Neural progenitor cell (in vitro differentiated cells): ENCODE measurements around the gene QRICH1. TPM values are rescaled to one million over a fixed set of nuclear protein-coding genes. Genes with fewer than 3 reads are reported as not detected.

Source experiments
- DNase-seq: peaks from one replicate; pipeline ENCODE4 v3.0.0-alpha.2; 2016; ENCODE audit warnings: low spot score
- H2AFZ ChIP-seq: fragments of 200-600 bp; sonication (generic); replicated peaks from 2 replicates; pipeline ENCODE4 v1.6.1; 2016; ENCODE audit warnings: antibody characterized with exemption
- H3F3A ChIP-seq: fragments of 200-600 bp; sonication (generic); 2 replicates; pipeline ENCODE4 v1.6.1; 2016; ENCODE audit warnings: antibody characterized with exemption, low read depth
- H3K27ac ChIP-seq: fragments of 200-600 bp; sonication (generic); 2 replicates; pipeline ENCODE4 v1.5.1; 2016; ENCODE audit warnings: mild to moderate bottlenecking
- H3K27me3 ChIP-seq: fragments of 200-600 bp; sonication (generic); 2 replicates; pipeline ENCODE4 v1.6.1; 2016; ENCODE audit warnings: mild to moderate bottlenecking, moderate library complexity
- H3K36me3 ChIP-seq: fragments of 200-600 bp; sonication (generic); 2 replicates; pipeline ENCODE4 v1.5.1; 2016
- H3K4me1 ChIP-seq: fragments of 200-600 bp; sonication (generic); 2 replicates; pipeline ENCODE4 v1.6.1; 2016; ENCODE audit warnings: mixed run types
- H3K4me2 ChIP-seq: fragments of 200-600 bp; sonication (generic); 2 replicates; pipeline ENCODE4 v1.6.1; 2016
- H3K4me3 ChIP-seq: fragments of 200-600 bp; sonication (generic); 2 replicates; pipeline ENCODE4 v1.5.1; 2016
- H3K79me2 ChIP-seq: fragments of 200-600 bp; sonication (generic); 2 replicates; pipeline ENCODE4 v1.6.1; 2016; ENCODE audit warnings: low read depth
- H3K9ac ChIP-seq: fragments of 200-600 bp; sonication (generic); 2 replicates; pipeline ENCODE4 v1.6.1; 2016
- H3K9me3 ChIP-seq: fragments of 200-600 bp; sonication (generic); 2 replicates; pipeline ENCODE4 v1.5.1; 2016; ENCODE audit warnings: low read depth
- H4K20me1 ChIP-seq: fragments of 200-600 bp; sonication (generic); 2 replicates; pipeline ENCODE4 v1.6.1; 2016; ENCODE audit warnings: low read depth
- H3K27ac Mint-ChIP-seq: 3 replicates; pipeline ENCODE4 v1.8.0; 2021; ENCODE audit warnings: mixed read lengths
- H3K27me3 Mint-ChIP-seq: 2 replicates; pipeline ENCODE4 v1.8.0; 2022; ENCODE audit warnings: low read depth, mild to moderate bottlenecking, inconsistent platforms, moderate library complexity, mixed read lengths; ENCODE audit not compliant: insufficient read depth
- H3K36me3 Mint-ChIP-seq: 3 replicates; pipeline ENCODE4 v1.8.0; 2021; ENCODE audit warnings: mixed read lengths
- H3K4me1 Mint-ChIP-seq: 3 replicates; pipeline ENCODE4 v1.8.0; 2021; ENCODE audit warnings: mixed read lengths
- H3K4me3 Mint-ChIP-seq: 3 replicates; pipeline ENCODE4 v1.8.0; 2021; ENCODE audit warnings: mild to moderate bottlenecking, moderate library complexity, mixed read lengths
- H3K9me3 Mint-ChIP-seq: 3 replicates; pipeline ENCODE4 v1.8.0; 2020; ENCODE audit warnings: mixed read lengths
- EZH2 ChIP-seq: fragments of 200-600 bp; sonication (generic); IDR thresholded peaks from 2 replicates; pipeline ENCODE4 v1.6.1; 2017; ENCODE audit warnings: antibody characterized with exemption, mild to moderate bottlenecking, moderate library complexity
- EZH2phosphoT487 ChIP-seq: fragments of 200-600 bp; sonication (generic); IDR thresholded peaks from 2 replicates; pipeline ENCODE4 v1.6.1; 2017; ENCODE audit warnings: antibody characterized with exemption
- total RNA-seq: library from RNA; depleted of rRNA; stranded (reverse); fragments of >200 nt; gene quantifications from 2 replicates; pipeline ENCODE4 v1.2.3, GENCODE V29; 2015; ENCODE audit warnings: low replicate concordance
- TF ChIP-seq, protein P1 (sequence below): fragments of 200-600 bp; sonication (generic); IDR thresholded peaks from 2 replicates; pipeline ENCODE4 v1.5.1; 2017; ENCODE audit warnings: antibody characterized with exemption, mild to moderate bottlenecking

The QRICH1 gene
- total RNA-seq, 1 donor from 2014 or later: 167 TPM

DNA sequence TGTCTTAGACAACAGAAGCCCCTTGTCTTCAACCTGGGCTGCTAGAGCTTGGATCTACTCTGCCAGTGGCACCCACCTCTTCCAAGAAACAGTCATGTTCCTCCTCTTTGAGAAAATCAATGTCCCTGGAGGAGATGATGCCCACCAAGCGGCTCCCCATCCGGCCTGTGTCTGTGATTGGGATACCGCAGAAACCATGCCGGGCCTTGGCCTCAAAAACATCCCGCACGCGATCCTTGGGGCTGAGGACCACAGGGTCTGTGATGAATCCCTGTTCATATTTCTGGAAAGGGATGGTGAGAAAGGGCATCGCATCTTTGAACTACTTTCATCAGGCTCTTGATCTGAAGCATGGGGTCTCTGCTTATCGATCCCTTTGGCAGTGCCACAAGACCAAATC lies 66.2 kb downstream of the QRICH1 start:
- TF ChIP-seq EZH2 (no peak), EZH2phosphoT487 (no peak)
- TF ChIP-seq, protein P1, sequence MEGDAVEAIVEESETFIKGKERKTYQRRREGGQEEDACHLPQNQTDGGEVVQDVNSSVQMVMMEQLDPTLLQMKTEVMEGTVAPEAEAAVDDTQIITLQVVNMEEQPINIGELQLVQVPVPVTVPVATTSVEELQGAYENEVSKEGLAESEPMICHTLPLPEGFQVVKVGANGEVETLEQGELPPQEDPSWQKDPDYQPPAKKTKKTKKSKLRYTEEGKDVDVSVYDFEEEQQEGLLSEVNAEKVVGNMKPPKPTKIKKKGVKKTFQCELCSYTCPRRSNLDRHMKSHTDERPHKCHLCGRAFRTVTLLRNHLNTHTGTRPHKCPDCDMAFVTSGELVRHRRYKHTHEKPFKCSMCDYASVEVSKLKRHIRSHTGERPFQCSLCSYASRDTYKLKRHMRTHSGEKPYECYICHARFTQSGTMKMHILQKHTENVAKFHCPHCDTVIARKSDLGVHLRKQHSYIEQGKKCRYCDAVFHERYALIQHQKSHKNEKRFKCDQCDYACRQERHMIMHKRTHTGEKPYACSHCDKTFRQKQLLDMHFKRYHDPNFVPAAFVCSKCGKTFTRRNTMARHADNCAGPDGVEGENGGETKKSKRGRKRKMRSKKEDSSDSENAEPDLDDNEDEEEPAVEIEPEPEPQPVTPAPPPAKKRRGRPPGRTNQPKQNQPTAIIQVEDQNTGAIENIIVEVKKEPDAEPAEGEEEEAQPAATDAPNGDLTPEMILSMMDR: no peak
- no peak overlapping the region for H3K4me3 ChIP-seq
- peaks cover 35% of the 10 kb centered on the region for H3K79me2 ChIP-seq
- no peak for DNase-seq
- H4K20me1 ChIP-seq: peaks cover 6% of the 10 kb centered on the region
- peaks cover 67% of the 10 kb centered on the region for H3F3A ChIP-seq
- peaks cover 18% of the 10 kb centered on the region for H3K4me1 ChIP-seq
- H3K4me2 ChIP-seq: no peak overlapping the region
- no peaks in the 10 kb centered on the region for H3K36me3 ChIP-seq
- no peak overlapping the region for H3K9ac ChIP-seq
- H2AFZ ChIP-seq: no peak overlapping the region
- Mint-ChIP-seq H3K27ac (peak overlapping the region; percentile 74), H3K27me3 (peaks cover 14% of the 10 kb centered on the region), H3K4me1 (peaks cover 29% of the 10 kb centered on the region), H3K36me3 (peaks cover 36% of the 10 kb centered on the region), H3K9me3 (no peaks in the 10 kb centered on the region), H3K4me3 (peak overlapping the region; percentile 33)
- H3K27ac ChIP-seq: no peak overlapping the region
- no peaks in the 10 kb centered on the region for H3K27me3 ChIP-seq
- no peaks in the 10 kb centered on the region for H3K9me3 ChIP-seq

- peaks cover 18% of the 10 kb centered on the region for H3K4me1 ChIP-seq
- no peak overlapping the region for H3K4me3 ChIP-seq
- no peak overlapping the region for H3K9ac ChIP-seq
- peaks cover 8% of the 10 kb centered on the region for H4K20me1 ChIP-seq
- peaks cover 70% of the 10 kb centered on the region for H3F3A ChIP-seq
- no peak overlapping the region for H3K4me2 ChIP-seq
- H2AFZ ChIP-seq: no peak overlapping the region
- DNase-seq: no peak
- H3K4me1 Mint-ChIP-seq: peaks cover 29% of the 10 kb centered on the region
- no peak overlapping the region for H3K27ac Mint-ChIP-seq
- H3K27me3 ChIP-seq: no peaks in the 10 kb centered on the region
- no peaks in the 10 kb centered on the region for H3K9me3 Mint-ChIP-seq
- H3K27me3 Mint-ChIP-seq: peaks cover 14% of the 10 kb centered on the region
- TF ChIP-seq EZH2phosphoT487 (no peak), EZH2 (no peak)
- TF ChIP-seq, protein P1: no peak
- no peaks in the 10 kb centered on the region for H3K9me3 ChIP-seq
- H3K36me3 ChIP-seq: no peaks in the 10 kb centered on the region
- H3K27ac ChIP-seq: no peak overlapping the region
- H3K79me2 ChIP-seq: peaks cover 39% of the 10 kb centered on the region
- H3K4me3 Mint-ChIP-seq: no peak overlapping the region
- H3K36me3 Mint-ChIP-seq: peaks cover 30% of the 10 kb centered on the region
Measured at GRCh38 chr3:49026536-49026935, 67.3 kb downstream of the QRICH1 start.

DNA sequence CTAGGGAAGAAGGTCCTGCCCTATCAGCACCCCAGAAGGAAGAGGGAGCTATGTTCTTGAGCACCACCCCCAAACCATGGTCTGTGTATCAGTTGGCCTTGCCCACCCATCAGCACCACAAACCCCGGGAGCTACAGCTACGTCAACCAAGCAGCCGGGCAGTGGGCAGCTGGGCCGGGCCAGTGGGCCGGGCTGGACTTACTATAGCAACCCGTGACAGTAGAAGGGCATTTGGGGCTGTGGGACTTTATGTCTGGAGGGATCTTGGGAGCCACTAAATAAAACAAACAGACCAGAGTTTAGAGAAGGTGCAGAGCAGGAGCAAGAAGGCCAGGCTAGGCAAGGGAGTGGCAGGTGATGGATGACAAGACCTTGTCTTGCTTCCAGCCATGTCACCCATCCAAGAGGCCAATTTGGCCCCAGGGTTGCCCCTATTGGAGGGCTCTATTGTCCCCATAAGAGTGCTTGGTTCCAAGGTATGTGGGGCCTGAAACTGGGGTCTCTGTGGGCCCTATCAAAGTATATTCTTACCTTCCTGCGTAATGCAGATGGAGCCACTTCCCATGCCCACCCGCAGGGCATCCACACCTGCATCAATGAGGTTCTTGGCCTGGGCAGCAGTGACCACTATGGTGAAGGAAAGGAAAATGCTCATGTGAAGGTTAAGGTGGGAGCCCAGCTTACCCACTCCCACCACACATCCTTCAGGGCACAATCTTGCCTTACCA lies 67.9 kb downstream of the QRICH1 start:
- Mint-ChIP-seq H3K9me3 (no peaks in the 10 kb centered on the region), H3K4me3 (peak overlapping the region; percentile 67), H3K4me1 (peaks cover 29% of the 10 kb centered on the region), H3K27ac (no peak overlapping the region), H3K36me3 (peaks cover 29% of the 10 kb centered on the region), H3K27me3 (peaks cover 14% of the 10 kb centered on the region)
- H3K9me3 ChIP-seq: no peaks in the 10 kb centered on the region
- no peak overlapping the region for H3K27ac ChIP-seq
- no peak for TF ChIP-seq EZH2
- no peak for TF ChIP-seq EZH2phosphoT487
- TF ChIP-seq, protein P1: no peak
- peaks cover 42% of the 10 kb centered on the region for H3K79me2 ChIP-seq
- no peak for DNase-seq
- H3K36me3 ChIP-seq: no peaks in the 10 kb centered on the region
- no peak overlapping the region for H3K9ac ChIP-seq
- H3K4me1 ChIP-seq: peaks cover 18% of the 10 kb centered on the region
- no peak overlapping the region for H3K4me3 ChIP-seq
- peaks cover 66% of the 10 kb centered on the region for H3F3A ChIP-seq
- H3K27me3 ChIP-seq: no peaks in the 10 kb centered on the region
- no peak overlapping the region for H3K4me2 ChIP-seq
- H2AFZ ChIP-seq: no peak overlapping the region
- peaks cover 8% of the 10 kb centered on the region for H4K20me1 ChIP-seq
